NCI-H146 (cell line): ENCODE results near the gene RGS14.
A peak's percentile ranks its signal among the peaks of the same experiment; 100 is the strongest.

Source experiments
- DNase-seq: peaks from one replicate; lab custom pipeline; 2025; lab: John Stamatoyannopoulos, UW

The RGS14 gene

DNA sequence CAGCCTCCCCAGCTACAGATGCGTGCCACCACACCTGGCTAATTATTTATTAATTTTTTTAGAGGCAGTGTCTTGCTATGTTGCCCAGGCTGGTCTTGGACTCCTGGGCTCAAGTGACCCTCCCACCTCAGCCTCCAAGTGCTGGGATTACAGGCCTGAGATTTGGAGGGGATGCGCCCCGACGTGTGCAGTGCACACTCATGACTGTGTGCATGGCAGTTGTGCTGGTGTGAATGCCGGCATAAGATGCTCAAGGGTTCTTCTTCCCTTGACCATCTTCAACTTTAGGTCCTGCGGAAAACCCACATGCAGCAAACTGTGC lies 23.0 kb downstream of the RGS14 start:
- no peak for DNase-seq

DNA sequence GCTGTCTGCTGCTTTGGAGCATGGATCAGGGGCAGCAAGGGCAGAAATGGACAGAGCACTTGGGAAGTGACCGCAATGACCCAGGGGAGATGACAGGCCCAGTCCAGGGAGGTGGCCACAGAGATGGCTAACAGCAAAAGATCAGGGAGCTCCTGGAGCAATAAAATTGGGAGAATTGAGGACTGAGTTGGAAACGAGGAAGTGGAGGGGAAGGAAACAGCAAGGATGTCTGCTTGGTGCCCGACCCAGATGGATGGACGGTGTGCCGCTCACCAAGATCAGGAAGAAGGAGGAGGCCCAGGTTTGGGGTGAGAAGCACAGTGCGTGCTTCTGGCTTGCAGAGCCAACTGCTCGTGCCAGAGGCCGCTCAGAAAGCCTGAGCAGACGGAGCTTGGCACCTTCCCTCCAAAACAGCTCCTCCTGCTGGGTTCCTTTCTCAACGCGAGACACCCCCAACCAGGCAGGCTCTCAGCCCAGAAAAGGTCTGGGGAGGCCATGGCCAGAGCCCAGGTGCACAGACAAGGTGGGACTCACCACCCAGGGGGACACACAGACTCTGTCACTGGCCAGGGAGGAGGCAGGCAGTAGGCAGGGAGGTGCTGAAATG lies 24.8 kb downstream of the RGS14 start:
- no peak for DNase-seq

DNA sequence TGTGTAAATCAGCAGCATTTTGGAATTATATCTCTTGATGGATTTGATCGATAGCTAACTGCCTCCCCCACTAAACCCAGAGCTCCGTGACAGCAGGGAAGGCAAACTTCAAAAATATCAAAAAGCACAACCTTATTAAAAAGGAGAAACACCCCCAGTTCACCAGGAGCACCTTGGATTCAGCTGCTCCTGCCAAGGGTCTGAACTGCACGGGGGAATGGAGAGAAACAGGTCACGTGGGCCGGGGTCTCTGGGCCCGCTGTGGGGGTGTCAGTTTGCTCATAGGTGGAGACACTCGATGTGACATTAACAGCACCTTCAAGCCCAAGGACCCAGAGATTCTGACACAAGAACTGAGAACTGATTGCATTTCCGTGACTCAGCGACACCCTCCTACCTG lies 25.5 kb downstream of the RGS14 start:
- no peak for DNase-seq

DNA sequence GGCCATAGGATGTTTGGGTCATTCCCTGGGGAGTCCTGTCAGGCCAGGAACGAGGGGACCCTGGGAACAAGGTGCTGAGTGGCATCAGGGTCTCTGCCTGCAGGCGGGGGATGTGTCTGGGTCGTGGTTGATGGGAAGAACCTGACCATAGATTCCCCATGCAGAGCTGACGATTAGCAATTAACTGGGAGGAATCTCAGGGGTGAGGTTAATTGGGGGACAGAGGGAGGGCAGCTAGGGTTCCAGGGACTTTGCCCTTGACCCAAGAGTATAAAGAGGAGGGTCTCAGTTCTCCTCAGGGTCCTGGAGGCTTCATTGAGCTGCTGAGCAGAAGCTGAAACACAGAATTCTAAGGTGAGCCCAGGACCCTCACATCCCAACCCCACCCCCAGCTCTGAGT lies 26.4 kb downstream of the RGS14 start, which contains the start of gene SLC34A1:
Gene SLC34A1, plus strand, starts transcription at position 301 of the 400 bp plus-strand sequence. CDS start 1,308 bp downstream, outside the sequence.
- DNase-seq, result no peak

DNA sequence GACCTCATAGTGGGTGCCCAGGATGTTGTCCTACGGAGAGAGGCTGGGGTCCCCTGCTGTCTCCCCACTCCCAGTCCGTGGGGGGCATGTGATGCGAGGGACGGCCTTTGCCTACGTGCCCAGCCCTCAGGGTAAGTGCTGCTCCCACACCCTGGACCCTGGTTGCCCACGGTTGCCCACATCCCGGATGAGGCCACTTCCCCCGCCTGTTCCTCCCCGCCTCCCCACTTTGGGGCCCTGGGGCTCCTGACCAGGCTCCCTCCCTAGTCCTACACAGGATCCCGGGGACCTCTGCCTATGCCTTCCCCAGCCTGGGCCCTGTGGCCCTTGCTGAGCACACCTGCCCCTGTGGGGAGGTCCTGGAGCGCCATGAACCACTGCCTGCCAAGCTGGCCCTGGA lies 28.0 kb downstream of the RGS14 start:
- DNase-seq, result no peak

DNA sequence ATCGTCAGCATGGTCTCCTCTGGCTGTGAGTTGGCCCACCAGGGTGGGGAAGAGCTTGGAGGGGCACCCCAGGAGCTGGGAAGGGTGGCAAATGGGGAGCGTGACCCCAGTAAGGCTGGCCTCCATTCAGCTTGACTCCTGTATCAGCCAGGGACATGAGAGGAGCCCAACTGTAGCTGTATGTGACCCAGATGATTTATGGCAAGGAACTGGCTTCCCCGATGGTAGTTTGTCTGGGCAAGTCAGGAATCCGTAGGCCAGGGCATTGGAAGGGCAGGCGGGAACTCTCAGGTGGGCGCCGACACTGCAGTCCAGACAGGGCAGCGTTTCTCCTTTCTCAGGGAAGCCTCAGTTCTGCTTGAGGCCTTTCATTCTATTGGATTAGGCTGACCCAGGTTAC lies 28.8 kb downstream of the RGS14 start:
- DNase-seq, result no peak

DNA sequence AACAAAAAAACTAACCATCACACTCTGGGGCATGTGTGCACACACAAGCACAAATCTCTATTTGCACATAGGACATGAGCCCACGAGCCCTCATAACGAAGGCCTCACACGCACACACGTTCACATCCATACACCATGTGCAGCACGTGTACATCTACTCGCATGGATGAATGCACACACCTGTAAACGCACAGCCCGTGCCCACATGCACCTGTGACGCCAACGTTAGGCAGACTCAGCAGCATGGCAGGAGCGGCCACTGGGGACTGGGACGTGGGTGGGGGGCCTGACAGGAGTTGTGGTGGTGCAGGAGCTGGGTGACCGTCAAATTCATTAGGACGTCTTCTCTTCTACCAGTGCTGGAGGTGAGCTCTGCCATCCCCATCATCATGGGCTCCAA lies 29.7 kb downstream of the RGS14 start:
- no peak for DNase-seq

DNA sequence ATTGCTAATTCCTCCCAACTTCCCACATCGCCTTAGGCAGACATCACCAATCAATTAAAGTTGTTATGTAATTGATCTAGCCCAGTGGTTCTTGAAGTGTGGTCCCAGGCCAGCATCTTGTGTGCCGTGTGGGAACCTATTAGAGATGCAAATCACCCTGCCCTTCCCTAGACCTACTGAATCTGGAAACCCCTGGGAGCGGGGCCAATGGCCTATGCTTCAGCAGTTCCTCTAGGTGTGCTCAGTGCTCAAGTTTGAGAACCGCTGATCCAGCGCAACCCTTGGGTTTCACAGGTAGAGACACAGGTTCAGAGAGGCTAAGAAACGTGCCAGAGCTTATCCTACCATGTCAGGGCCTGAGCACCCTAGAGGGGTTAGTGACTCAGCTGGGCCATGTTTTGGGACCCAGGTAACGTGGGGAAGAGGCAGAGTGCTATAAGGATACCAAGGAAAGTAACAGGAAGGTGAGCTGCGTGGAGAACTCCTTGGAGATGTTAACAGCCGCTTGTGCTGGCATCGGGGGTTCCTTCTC lies 30.9 kb downstream of the RGS14 start:
- DNase-seq, result no peak

DNA sequence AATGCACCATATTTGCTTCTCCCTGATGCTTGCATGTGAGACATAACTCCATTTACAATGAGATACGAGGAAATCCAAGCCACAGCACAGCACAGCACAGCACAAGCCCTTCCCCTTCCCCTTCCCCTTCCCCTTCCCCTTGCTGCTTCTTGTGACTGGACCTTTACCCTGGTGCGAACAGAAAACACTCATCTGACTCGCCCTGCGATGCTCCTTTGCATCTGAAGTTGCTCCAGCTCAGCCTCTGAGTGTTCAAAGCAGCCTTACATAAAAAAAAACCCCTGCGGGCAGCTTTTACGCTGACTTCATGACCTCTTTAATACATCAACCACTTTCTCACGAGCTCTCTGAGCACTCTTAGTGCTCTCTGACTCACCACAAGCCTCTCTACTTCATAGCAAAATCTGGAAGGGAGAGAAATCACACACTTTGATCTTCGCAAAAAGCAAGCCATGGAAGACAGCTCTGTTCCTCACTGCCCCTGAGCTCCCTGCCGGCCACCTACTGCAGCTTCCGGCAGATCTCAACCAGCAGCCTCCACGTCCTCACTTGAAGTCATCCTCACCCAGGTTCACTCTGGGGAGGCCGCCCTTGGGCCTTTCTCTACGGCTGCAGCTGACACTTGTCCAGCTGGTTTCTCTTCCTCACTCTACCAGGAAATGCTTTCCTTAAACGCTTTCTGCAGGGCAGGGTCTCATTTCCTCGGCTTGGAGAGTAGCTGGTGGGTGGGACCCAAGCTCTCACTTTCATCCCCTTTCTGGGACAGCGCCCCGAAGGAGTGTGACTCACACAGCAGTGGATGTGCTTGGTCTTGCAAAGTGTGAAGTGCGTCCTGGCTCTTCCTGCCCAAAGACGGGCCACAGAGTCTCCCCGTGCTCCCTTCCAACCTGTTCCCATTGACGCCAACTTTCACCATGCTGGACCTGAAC lies 31.8 kb downstream of the RGS14 start:
- no peak for DNase-seq

DNA sequence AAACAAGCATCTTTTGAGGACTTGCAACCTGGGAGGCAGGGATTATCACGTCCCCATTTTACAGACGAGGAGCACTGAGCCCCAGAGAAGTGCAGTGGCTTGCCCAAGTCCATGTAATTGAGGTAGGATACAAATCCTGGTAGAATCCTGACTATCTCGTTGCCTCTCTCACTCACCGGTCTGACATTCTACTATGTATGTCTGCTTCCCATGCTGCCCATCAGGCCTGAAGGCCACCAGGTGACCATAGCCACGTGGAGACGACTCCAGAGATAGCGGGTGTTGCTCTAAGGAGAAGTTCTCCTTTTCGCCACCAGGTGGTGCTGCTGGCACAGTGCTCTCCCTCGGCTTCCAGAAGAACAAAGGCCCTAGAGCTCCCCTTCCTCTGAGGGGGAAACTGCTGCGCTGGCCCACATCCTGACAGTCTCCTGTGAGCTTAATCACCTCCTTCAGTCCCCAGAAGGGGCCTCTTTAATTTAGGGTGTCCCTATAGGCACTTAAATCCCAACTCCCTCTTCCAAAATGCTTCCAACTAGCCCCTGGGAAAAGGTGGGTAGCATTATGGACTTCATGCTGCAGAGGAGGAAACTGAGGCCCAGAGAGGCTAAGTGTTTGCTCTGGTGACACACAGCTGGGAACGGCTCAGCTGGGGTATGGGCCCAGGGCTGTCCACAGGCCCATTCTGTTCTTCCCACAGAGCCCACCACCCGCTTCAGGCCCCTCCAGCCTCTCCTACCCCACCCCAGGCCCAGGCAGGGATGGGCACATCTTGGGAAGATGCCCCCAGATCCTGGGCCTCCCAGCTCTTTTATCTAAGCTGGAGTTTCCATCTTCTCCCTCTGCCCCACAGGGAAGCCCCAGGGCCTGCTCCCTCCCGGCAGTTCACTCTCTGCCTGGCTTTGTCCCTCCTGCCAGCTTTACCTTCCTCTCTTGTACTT lies 32.9 kb downstream of the RGS14 start:
- peak; percentile 81 for DNase-seq

DNA sequence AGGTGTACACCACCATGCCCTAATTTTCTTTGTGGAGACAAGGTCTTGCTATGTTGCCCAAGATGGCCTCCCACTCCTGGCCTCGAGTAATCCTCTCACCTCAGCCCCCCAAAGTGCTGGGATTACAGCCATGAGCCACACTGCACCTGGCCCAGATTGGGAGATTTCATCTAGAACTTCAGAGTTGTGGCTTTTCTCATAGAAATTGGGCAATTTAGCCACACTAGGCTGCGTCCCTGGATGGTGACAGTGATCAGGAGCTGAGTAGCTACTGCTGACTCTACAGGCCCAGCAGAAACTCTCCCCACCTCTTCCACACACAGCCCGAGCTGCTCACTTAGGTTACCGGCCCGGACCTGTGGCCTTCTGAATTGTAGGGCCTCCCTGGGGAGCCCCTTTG lies 35.0 kb downstream of the RGS14 start:
- peak; percentile 28 for DNase-seq

DNA sequence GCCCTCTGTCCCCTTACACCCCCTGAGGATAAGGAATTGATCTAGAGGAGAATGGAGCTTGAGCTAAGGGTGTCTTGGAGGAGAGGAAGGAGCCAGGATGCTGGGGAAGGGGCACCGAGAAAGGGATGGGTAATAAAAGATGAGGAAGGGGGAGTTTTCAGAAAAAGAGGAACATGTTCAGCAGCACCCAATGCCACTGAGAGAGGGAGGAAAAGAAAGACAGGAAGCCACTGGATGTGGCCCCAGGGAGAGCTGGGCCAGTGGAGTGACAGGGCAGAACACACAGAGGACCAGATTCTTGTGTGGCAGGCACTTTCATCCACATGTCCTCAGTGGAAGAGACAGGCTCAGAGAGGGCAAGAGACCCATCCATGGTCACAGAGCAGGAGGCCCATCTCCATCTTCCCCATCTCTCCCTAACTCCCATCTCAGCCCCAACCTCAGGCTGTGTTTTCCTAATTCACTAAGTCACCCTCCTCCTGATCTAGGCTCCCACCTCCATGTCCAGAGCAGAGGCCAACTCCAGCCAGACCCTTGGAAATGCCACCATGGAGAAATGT lies 35.6 kb downstream of the RGS14 start:
- DNase-seq, result no peak

DNA sequence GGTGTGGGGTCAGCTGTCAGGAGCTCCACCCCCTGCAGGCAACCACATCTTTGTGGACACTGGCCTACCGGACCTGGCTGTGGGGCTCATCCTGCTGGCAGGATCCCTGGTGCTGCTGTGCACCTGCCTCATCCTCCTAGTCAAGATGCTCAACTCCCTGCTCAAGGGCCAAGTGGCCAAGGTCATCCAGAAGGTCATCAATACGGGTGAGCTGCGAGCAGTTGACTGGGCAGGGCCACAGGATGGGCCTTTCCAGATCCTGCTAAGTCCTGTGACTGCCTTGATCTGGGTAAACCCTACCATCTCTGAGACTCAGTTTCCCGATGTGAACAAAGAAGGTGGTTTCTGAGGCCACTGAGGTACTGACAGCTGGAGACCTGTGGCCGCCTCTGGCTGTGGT lies 36.3 kb downstream of the RGS14 start:
- peak; percentile 47 for DNase-seq

DNA sequence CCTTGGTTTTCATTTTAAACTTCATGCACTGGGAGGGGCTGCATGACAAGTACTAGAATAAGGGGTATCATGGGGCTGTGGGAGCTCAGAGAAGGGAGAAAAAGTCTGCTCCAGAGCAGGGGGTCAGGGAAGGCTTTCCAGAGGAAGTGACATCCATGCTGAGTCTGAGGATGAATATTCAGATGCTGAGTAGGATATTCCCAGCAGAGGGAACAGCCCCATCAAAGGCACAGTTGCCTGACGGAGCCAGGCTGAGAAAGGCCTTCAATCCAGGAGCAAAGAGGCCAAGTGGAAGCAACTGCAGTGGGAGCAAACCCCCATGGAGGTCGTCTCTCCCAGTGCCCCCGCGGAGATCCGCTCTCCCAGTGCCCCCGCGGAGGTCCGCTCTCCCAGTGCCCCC lies 38.4 kb downstream of the RGS14 start:
- no peak for DNase-seq

DNA sequence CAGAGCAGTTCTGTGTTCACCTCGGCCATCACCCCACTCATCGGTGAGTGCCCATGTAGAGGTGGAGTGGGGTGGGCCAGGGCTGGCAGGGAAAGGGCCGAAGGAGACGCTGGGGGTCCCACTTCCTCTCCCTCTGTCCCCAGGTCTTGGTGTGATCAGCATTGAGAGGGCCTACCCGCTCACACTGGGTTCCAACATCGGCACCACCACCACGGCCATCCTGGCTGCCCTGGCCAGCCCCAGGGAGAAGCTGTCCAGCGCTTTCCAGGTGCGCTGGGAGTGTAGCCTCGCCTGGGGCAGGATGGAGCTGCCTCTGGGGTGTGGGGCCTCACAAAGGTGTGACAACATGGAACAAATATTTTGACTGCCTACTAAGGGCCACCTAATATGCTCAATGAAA lies 39.1 kb downstream of the RGS14 start:
- no peak for DNase-seq

DNA sequence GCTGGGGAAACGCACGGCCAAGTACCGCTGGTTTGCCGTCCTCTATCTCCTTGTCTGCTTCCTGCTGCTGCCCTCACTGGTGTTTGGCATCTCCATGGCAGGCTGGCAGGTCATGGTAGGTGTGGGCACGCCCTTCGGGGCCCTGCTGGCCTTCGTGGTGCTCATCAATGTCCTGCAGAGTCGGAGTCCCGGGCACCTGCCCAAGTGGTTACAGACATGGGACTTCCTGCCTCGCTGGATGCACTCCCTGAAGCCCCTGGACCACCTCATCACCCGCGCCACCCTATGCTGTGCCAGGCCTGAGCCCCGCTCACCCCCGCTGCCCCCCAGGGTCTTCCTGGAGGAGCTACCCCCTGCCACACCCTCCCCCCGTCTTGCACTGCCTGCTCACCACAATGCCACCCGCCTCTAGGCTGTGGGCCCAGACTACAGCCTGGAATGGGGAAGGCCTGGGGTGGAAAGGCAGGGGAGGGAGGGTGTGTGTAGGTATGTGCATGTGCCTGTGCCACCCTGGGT lies 40.2 kb downstream of the RGS14 start:
- DNase-seq, result no peak

DNA sequence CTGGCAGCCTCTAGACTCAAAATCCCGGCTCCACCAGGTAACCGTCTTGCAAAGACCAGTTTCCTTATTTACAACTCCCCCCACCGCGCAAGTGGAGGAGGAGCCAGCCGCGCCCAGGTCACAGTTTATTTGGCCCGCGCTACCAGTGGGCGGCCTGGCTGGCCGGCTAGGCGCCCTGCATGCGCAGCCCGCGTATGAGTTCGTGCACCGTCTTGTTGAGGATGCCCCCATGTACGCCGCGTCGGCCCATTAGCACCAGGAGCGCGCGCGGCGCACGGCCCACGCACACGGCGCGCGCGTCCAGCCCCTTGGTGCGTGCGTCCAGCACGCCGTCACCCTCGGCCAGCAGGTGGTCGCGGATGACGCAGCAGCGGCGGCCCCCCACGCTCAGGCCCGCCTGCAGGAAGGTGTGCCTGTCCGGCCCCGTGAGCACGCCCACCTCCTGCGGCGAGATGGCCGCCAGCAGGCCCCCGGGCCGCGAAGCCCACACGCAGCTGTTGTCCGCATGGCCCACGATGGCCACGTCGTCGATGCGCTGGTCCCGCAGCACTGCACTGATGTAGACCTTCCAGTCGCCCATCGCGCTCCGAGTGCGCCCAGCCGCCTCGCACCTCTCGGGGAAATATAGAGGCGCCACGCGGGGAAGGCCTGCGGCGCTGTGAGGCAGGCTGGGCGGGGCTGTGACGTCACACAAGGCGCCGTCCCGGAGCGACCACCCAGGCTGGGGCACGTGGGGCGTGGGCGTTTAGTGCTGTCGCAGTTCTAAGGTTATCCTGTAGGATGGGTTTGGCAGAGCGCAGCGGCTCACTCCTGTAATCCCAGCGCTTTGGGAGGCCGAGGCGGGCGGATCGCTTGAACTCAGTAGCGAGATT lies 42.5 kb downstream of the RGS14 start, which contains the start of gene PFN3:
Gene PFN3, minus strand, starts transcription at position 665 of the 872 bp plus-strand sequence. Its CDS starts 85 bp downstream, at position 580.
- no peak for DNase-seq

DNA sequence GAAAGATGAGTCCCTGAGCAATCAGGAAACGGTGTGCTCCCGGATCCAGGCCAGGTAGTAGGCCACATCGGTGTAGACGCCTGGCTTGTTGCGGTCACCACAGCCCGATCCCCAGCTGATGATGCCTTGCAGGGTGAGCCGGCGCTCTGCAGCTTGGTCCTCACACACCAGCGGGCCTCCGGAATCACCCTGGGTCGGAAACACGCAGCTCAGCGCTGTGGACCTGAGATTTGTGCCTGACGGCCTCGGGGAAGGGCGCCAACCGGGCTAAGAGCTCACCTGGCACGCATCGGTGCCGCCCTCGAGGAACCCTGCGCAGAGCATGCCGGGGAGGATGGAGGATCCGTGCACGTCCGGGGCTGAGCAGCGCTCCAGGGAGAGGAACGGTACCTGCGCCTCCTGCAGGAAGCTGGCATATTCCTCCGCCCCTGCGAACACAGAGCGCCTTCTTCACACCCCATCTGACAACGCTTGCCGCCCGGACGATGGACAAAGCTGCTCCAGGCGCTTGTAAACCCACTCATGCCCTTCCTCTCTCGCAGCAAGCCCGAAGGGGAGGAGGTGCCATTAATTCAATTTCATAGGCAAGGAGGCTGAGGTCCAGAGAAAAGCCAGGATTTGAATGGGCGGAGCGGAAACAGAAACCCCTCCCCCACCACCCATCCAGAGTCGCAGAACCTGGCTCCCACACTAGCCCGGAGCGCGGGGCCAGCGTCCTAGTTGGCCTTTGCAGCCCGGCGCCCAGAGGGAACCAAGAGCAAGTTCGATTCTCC lies 44.7 kb downstream of the RGS14 start:
- DNase-seq, result peak; percentile 84

DNA sequence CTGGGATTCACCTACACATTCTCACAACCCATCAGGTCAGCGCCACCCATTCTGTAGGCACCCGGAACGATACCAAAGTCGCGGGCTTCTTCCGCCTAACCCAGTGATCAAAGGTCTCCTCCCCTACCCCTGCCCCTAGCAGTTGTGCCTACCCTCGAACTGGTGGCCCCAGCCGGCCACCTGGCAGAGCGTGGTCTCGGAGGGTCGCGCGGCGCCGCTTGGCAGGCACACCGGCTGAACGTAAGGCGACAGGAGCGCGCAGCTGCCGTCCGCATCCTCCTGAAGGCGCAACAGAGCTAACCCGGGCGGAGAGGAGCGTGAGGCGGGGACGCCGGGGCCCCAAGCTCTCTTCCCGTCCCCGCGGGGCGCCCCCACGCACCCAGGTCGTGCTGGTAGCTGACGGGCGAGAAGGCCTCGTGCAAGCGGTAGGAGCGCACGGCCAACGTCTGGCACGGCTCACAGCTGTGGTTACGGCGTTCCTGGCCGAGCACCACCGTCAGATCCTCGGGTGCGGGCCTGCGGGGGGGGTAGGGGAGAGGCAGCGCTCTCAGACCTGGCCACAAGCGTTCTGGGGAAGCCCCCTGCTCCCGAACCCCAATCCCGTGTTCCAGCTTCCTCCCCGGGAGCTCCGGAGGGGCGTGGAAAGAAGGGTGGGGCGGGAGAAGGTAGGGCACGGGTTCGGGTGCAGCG lies 45.5 kb downstream of the RGS14 start:
- peak; percentile 56 for DNase-seq
